NCI-H146 treated with DMSO at 0.1 percent for 48 hours (cell line): ENCODE results near the gene TP73.
A peak's percentile ranks its signal among the peaks of the same experiment; 100 is the strongest.

Source experiments
- DNase-seq: peaks from one replicate; lab custom pipeline; 2025; ENCODE audit not compliant: unreplicated experiment; lab: John Stamatoyannopoulos, UW

TP73 gene

DNA sequence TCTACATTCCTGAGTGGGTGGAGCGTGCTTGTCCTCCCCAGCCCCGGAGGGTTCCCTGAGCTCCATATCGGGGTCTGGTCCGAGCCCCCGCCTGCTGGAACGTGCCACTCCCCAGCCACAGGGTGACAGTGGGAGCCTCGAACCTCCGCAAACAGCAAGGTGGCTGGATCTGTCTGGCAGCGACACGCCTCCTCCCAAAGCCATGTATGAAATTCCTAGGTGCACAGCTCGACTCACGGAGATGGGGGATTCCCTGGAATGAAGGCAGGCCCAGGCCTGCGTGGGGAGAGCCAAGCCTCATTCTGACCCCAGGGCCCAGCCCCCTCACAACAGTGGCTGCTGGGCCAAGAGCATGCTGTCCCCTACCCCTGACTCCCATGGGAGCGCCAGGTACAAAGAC, 32.9 kb downstream of the TP73 start:
- DNase-seq: no peak

DNA sequence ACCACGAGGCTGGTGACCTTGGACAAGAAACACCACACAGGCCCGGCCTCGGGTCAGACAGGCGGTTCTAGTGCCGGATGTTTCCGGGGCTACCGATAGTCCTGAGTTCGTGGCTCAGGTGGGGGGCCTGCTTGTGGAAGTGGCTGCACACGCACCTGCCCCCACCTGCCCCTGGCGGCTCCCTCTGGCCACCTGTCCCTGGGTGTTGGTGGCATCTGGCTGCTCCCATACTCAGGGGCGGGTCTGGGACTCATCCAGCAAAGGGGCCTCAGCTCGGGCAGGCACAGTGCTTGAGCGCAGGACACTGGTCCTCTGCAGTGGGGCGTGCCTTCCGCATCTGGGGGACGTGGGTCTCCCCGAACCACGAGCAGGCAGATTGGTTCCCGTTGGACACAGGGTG, 33.6 kb downstream of the TP73 start:
- no peak for DNase-seq

DNA sequence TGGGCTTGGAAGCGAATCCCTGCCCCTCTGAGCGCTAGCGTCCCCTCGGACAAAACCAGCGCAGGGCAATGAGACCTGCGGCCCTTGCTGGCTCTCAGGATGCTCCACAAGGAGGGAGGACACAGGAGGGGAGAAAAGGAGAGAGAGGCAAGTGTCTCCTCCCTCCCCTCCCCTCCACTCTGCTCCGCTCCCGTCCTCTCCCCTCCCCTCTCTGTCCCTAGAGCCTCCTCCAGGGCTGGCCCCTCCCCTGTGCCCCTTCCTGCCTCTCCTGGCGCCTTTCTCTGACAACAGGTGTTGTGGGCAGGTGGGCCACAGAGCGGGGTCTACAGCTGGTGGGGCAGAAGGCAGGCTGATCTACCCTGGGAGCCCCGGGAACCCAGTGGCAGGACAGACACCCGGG, 35.2 kb downstream of the TP73 start:
- no peak for DNase-seq

DNA sequence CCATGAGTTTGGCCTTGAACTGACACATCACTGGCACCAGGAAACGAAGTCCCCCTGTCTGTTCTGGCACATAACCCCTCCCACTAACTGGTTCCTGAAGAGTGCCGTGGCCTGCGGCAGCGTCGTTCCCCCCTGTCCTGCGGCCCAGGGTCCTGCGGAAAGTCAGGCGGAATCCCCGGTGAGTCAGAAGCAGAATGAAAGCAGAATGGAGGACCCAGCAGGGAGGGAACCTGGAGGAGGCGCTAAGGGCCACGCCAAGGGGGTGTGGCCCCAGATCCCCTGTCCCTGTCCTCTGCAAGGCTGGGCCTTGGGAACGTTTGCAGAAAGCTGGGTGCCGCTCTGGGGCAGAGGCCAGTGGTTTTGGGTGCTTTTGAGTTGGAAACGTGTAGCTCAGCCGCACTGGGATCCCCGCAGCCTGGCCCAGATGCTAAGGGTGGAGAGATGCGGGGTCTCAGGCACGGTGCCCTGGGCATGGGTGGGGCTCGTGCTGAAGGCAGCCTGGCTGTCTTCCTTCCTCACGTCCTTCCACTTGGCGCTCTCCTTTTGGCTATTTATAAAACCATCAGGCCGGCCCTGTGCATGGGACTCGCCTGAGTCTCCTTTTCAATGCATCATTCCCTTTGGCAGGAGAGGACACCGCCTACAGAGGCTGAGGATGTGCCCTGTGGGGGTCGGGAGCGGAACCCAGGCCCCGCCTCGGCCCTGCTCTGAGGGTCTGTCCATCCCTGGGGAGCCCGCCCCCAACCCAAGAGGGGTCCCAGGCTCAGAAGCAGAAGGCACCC, 36.2 kb downstream of the TP73 start:
- no peak for DNase-seq

DNA sequence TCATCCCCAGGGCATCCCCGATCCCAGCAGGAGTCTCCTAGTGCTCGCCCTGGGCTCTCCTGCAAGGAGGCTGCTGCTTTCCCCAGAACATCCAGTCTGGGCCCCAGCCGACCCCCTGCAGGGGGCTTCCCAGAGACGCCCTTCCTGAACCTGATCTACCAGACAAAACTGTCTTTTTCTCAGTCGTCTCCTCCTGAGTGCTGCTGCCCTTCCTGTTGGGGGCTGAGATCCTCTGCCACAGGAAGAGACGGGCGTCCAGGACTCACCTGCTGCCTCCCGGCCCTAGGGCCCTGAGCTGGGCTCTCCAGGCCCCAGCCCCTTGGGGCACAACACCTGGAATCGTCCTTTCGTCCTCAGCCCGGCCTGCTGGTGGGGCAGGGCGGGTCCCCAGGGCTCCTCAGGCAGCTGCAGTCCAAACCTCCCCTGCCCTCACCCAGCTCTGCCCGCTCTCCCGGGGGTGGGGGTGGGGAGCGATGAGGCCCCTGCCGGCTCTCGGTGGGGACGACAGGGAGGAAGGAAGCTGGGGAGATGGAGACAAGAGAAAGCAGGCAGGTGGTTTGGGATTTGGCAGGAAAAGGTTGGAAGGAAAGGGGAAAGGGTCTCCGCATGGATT, 36.9 kb downstream of the TP73 start:
- no peak for DNase-seq

DNA sequence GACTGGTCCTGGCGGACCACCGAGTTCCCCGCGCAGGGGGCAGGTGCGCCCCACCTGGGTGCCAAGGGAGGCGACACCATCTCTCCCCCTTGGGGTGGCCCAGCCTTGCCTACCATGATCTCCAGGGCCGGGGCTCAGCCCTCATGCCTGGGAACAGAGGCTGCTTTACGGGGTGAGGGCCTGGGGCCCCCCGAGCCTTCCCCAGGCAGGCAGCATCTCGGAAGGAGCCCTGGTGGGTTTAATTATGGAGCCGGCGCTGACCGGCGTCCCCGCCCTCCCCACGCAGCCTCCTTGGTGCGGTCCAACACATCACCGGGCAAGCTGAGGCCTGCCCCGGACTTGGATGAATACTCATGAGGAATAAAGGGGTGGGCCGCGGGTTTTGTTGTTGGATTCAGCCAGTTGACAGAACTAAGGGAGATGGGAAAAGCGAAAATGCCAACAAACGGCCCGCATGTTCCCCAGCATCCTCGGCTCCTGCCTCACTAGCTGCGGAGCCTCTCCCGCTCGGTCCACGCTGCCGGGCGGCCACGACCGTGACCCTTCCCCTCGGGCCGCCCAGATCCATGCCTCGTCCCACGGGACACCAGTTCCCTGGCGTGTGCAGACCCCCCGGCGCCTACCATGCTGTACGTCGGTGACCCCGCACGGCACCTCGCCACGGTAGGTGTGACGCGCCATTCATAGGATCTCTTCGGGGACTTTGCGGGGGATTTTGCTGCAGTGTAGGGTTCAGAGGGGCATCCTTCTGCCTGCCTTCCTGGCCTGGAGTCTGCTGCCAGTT, 38.2 kb downstream of the TP73 start:
- no peak for DNase-seq

DNA sequence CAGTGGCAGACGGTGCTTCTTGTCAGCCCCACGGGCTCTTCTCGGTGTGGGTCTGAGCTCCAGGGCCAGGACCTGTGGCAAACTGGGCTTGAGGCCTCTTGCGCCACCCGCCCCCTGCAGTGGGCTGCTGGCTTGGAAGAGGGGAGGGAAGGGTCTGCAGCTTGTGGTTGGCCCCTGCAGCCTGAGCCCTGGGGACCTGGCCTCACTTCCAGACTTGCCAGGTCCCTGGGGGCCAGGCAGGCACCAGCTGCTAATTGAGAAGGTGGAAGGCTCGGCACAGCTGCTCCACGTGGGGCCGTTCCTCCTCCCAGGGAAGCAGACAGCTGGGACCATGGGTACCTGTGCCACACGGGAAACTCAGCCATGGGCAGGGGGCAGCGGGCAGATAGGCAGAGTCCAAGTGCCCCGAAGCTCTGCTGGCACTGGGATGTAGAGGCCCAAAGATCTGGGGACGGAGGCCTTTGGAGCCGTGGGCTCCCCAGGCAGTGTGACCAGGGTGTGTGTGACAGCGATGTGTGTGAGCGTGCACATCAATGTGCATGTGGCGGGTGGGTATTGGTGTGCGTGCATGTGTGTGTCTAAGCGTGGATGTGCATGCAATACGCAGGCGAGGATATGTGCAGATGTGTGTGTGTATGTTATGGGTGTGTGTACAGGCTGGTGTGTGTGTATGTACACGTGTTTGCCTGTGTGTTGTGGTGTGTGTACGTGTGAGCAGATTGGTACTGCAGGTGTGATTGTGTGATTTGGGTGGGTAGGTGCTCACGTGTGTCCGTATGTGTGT, 39.3 kb downstream of the TP73 start:
- DNase-seq: no peak

DNA sequence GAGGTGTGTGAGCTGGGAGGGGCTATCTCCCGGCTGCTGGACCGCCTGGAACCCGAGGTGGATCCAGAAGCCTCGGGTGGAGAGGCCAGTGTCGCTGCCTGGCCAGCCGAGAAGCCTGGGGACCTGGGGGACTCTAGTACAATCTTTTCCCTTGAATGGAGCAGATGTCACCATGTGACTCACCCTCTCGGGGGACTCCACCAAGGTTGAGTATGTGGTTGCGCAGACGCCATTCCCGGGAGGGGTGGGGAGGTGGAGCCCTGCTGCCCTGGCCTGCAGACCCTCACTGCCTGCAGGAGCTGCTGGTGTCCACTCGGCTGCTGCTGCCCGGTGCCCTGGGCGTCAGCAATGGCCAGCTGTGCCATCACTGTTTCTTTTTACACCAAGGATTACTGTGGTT, 40.3 kb downstream of the TP73 start:
- DNase-seq: no peak

DNA sequence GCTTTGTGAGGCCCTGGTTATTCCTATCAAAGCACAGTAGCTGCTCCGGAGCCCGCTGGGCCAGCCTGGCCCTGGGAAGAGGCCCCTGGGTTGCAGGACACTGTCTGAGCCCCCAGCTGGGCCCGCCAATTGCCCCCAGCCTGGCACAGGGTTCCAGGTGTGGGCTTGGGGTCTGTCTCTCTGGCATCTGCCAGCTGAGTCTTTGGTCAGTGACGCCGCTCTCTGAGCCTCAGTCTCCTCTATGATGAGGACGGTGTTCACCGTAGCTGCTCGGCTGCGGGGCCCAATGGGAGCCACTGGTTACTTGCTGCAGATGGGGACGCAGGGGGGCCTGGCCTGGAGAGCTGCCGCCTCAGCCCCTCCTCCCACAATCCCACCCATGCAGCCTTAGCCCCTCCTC, 41.0 kb downstream of the TP73 start:
- no peak for DNase-seq

DNA sequence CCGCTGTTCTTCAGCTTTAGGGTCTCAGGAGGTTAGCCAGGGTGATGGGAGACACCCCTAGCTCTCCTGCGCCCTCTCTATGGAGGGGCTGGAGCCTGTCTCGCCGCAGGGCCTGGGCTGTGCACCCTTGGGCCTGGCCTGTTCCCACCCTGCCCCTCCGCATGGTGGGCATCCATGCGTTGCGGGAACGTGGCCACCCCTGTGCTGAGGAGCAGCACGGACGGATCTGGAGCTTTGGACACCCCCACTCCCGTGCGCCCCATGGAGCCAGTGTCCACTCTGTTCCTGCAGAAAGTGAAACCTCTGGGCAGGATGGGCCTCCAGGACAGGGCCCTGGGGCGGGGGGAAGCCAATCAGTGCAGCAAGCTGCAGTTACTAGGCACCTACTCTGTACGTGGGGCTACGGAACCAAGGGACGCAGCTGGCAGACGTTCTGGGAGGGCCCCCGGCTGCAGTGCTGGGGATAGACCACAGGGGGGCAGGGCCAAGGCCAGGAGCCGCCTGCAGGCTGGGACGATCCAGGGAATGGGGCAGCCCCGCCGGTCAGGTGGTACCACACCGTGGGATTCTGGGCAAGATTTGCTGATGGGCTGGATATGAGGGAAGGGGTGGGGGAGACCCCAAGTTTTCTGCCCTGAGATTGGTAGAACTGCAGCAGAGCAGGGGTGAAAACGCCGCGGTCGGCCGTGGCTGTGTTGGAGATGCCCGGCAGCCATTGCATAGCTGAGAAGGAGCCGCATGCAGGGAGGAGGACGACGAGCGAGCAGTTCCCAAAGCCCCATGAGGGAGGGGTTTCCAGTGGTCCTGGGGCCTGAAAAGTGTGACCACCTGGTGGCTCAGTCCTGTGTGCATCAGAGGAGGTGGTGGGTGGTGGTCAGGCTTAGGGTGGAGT, 43.3 kb downstream of the TP73 start:
- no peak for DNase-seq

DNA sequence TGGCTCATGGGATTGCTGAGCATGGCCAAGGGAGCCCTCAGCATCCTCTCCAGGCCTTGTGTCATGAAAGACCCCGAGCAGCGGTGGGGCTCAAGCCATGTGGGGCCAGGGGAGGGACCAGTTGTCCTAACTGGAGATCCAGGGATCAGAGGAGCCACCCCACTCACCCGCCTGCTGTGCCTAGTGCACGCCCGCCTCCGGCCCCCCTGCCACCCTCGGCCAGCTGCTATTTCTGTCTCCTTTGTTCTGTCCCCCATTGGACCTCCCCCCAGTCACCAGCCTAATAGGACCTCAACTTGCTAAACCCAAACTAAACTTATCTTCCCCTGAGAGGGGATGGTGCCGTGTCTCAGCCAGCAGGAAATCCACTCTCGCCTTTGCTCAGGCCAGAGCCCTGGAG, 44.4 kb downstream of the TP73 start:
- no peak for DNase-seq

DNA sequence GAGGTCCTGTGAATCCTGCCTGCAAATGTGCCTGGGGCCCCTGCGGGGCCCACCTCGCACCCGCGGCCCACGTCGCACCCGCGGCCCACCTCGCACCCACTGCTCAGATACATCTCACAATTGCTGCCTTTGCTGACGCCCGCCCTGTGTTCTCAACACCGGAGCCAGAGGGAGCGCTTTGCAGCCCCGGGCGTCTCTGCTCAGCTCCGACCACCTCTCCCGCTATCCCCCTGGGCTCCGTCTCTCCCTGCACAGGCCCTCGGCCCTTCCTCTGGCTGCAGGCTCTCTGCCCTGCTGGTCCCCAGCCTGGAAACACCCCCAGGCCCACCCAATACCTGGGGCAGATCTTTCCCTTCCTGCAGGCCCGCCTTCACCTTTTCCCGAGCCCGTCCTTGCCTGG, 44.8 kb downstream of the TP73 start:
- DNase-seq: no peak

DNA sequence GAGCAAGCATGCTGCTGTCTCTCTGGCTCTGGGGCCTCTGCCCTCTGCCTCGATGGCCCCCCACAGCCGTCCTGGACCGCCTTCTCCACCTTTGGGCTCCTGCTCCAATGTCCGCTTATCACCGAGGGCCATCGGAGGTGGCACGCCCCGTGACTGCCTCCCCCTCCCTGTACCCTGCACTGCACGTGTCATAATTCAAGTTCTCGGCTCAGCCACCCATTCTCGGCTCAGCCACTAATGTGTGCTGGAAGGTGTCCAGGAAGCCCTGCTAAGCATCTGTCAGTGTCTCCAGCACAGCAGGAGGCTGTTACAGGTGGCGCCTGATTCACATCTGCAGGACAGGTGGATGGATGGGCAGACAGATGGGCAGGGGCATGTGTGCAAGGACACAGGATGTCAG, 45.5 kb downstream of the TP73 start:
- DNase-seq: peak; percentile 86

DNA sequence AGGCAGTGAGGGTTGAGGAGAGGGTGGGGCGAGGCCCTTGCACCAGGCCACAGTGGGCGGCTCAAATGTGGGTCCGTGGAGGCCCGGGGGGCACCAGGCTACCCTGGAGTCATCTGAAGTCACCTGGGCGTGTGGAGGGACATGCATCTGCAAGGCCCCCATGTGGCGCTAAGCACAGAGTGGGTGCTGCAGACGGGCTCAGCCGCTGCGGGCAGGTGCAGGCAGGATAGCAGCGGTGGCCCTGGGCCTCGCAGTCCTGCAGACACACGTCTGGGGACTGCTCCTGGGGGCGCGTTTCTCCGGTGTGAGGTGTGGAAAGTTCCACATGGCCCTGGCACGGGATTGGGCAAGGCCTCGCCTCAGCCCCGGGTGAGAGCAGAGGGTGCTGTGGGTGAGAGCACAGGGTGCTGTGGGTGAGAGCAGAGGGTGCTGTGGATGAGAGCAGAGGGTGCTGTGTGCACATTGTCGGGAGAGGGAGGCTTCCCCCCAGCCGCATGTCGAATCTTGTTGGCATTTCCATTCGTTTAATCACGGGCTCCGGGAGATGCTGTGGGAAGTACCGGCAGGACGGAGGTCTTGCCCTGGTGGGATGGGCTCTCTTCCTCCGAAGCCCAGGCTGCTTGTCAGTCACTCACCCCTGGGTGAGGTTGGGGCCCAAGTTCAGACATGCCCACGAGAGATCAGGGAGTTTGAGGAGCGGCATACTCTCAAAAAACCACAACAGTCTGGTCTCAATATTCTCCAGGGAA, 46.5 kb downstream of the TP73 start:
- no peak for DNase-seq

DNA sequence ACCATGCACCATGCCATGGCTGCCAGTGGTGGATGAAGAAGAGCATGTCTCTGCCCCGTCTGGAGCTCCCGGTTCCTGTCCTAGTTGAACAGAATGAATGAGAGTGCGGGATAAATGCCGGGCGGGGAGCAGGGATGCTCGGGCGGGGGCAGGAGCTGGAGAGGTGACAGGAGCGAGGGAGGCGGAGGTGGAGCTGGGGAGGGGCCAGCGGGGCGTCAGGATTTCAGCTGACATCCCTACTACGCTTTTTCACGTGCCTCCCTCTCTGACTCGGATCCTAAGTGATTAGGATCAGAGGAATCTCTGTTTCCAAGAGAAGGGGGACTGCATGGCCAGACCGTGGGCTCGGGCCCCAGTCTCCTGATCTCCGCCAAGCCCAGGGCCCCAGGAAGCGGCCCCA, 47.3 kb downstream of the TP73 start:
- no peak for DNase-seq

DNA sequence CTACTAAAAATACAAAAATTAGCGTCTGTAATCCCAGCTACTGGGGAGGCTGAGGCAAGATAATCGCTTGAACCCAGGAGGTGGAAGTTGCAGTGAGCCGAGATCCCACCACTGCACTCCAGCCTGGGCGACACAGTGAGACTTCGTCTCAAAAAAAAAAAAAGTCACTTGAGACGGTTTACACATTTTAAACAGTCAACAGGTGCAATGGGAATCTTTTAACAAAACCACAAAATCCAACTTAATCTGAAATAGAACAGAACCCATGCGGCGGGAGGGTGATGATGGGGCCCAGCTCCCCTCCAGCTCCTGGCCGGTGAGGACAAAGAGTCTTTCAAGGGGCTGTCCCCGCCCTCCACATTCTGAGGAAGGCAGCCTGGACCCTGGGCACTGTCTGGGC, 48.3 kb downstream of the TP73 start:
- DNase-seq: no peak

DNA sequence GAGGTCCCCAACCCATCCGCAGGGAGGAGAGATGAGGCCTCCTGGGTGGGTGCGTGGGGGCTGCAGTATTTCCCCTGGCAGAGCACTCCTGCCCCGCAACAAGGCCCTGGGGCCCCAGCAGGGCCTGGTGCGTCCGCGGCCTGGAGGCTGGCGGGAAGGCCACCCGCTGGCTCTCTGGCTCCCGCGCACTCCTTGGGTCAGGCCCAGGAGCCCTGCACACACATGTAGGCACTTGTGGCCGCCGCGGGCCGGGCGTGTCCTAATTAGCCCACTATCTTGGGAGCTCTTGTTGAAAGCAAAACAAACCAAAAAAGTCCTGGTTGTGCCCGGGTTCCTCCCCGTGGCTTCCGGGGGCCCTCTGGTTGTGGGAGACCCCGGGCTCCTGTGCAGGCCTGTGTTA, 50.2 kb downstream of the TP73 start:
- no peak for DNase-seq

DNA sequence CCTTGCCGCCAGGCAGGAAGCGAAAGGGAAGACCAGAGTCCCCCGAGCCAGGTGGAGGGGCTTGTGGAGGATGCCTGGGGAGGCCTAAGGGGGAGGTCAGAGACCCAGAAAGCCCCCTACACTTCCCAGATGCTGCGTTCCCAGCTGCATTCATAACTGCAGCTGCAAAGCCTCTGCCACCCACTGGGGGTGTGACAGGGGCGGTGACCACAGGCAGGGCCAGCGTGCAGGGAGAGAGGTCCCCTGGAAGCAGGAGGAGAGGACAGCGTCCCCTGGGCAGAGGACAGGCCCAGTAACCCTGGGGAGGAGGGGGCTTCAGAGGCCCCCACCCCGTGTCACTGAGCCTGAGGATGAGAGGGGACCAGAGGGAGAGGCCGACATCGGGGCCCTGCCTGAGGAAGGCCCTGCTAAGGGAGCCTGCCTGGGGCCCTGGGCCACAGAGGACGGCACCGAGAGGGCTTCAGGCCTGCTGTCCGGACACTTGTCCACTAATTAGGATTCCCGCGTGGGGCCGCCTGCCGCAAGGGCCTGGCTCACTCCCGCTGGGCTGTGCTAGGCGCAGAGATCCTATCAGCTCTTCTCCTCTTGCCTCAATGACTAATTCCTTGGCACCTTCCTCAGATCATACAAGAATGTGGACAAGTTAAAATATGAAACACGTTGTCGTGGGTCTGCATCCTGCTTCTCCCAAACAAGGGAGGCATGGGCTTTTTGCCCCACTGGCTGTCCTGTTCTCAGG, 50.8 kb downstream of the TP73 start:
- no peak for DNase-seq

DNA sequence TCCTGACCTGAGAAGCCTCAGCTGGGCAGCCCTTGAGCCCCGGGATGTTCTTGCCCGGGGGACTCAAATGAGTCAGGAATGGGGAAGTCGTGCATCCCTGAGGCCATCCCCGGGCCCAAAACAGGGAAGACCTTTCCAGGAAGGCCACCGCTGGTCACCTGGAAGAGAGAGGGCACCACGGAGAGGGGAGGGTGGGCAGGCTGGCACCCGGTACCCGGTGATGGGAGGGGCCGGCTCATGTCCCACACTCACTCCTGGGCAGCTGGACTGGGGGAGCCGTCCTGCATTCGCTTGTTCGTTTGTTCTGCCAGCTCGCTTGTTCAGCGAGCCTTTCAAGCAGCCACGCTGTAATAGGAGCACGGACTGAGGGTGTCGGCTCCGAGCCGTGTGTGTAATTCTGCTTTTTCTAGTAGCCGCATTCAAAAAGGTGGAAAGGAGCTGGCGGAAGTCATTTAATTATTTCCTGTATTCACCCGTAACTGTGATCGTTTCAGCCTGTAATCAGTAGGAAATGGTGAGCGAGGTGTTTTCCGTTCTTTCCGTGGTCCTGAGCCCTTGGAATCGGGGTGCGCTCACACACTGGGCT, 51.6 kb downstream of the TP73 start:
- DNase-seq: no peak
